Epithelial cell of proximal tubule (primary cell): ENCODE measurements around the gene PEX11B. TPM values are rescaled to one million over a fixed set of nuclear protein-coding genes. Genes with fewer than 3 reads are reported as not detected.

ENCODE experiments used
- DNase-seq: peaks from one replicate; pipeline ENCODE4 v3.0.0-alpha.2; 2011; ENCODE audit warnings: low read depth
- H3K4me3 ChIP-seq: 2 replicates; pipeline ENCODE4 v1.5.1; 2011; ENCODE audit warnings: low read depth, mild to moderate bottlenecking, low read length
- total RNA-seq: library from RNA; depleted of rRNA; stranded (reverse); fragments of >200 nt; gene quantifications from 2 replicates; pipeline ENCODE4 v1.2.3, GENCODE V29; 2015
- TF ChIP-seq, protein P1 (sequence below): conservative IDR thresholded peaks from 2 replicates; pipeline ENCODE4 v1.5.1; 2012; ENCODE audit warnings: low read depth, mild to moderate bottlenecking, low read length

The PEX11B gene
- total RNA-seq, 1 donor from 2014 or later = 24.7 TPM

DNA sequence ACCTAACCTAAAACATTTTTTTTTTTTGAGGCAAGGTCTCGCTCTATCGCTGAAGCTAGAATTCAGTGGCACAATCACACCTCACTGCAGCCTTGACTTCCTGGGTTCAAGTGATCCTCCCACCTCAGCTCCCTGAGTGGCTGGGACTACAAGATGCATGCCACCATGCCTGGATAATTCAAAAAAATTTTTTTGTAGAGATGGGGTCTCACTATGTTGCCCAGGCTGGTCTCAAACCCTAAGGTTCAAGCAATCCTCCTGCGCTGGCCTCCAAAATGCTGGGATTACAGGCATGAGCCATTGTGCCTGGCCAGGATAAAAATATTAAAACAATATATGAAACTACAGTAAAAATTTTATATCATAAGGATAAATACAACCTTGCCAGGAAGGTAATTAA is 34.4 kb upstream of the PEX11B start:
- no peak overlapping the region for H3K4me3 ChIP-seq
- TF ChIP-seq, protein P1, sequence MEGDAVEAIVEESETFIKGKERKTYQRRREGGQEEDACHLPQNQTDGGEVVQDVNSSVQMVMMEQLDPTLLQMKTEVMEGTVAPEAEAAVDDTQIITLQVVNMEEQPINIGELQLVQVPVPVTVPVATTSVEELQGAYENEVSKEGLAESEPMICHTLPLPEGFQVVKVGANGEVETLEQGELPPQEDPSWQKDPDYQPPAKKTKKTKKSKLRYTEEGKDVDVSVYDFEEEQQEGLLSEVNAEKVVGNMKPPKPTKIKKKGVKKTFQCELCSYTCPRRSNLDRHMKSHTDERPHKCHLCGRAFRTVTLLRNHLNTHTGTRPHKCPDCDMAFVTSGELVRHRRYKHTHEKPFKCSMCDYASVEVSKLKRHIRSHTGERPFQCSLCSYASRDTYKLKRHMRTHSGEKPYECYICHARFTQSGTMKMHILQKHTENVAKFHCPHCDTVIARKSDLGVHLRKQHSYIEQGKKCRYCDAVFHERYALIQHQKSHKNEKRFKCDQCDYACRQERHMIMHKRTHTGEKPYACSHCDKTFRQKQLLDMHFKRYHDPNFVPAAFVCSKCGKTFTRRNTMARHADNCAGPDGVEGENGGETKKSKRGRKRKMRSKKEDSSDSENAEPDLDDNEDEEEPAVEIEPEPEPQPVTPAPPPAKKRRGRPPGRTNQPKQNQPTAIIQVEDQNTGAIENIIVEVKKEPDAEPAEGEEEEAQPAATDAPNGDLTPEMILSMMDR = no peak
- no peak for DNase-seq

DNA sequence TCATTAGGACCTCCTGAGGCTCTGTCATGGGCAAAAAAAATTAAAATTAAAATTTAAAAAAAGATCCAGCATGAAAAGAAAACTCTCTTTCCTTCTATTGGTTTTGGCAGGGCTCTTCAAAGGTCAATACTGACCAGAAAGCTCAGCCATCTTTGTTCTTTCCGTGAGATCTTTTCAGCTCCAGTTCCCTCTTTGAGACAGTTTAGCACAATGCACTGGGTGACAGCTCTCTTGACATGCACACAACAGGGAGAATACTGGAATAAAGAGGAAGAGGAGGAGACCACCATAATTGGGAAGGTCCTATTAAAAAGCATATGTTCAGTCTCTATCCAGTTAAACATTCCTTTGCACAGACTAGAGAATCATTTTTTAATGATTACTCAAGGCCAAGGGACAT is 33.0 kb upstream of the PEX11B start:
- TF ChIP-seq, protein P1 = no peak
- DNase-seq = no peak

DNA sequence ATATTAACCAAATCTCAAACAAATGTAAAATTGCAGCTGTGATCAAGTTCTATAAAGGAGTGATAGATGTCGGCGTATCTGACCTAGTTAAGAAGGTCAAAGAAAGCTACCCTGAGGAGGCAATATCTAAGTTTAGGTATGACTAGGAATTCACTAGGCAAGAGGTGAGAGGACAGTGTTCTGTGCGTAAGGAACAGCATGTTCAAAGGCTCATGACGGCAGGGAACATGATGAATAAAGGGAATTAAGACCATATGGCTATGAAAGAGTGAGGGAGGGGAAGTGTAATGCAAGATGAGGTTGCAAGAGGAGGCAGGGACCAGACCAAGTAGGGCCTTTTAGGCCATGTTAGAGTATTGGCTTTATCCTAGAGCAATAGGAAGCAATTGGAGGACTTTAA is 30.7 kb upstream of the PEX11B start:
- H3K4me3 ChIP-seq = no peak overlapping the region
- DNase-seq = no peak
- TF ChIP-seq, protein P1 = no peak

More for the DNA sequence above, 33.0 kb upstream of the PEX11B start:
- H3K4me3 ChIP-seq = no peak overlapping the region

DNA sequence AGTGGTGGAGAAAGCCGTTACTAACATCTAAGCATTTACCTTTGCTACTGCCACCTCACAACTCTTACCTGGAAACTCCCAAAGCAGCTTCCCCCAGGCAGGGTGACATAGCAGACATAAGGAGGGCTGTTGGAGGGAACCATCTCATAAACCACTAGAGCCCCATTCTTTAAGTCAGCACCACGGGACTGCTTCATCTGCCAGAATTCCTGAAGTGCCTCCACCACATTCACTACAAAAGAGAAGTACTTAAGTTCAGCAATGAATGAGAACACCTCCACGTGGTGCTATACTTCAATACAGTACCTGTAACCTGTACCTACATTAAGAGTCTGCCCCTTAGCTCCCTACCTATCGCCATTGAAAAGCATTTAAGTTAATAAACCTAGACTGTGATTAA is 29.0 kb upstream of the PEX11B start:
- no peak for DNase-seq
- H3K4me3 ChIP-seq = no peak overlapping the region
- TF ChIP-seq, protein P1 = no peak

DNA sequence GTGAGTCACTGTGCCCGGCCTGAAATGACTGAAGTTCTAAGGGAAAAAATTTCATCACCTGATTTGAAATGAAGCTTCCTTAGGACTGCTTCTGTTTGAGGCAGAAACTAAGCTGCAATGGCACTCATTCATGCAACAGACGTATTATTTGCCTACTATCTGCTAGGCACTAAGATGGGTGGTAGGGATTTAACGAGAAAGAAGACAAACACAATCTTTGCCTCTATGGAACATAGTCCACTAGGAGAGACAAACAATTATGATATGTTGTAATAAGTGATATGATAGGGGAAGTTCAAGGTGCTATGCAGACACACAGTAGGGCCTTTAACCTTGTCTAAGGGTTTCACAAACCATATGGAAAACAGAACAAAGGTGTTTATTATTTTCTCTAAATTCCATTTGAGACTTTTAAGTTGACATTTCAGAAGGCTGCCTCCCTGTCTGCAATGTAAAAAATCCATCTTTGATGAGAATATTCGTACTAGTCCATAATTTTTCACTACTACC is 28.0 kb upstream of the PEX11B start:
- no peak for DNase-seq
- H3K4me3 ChIP-seq = no peak overlapping the region
- TF ChIP-seq, protein P1 = no peak

DNA sequence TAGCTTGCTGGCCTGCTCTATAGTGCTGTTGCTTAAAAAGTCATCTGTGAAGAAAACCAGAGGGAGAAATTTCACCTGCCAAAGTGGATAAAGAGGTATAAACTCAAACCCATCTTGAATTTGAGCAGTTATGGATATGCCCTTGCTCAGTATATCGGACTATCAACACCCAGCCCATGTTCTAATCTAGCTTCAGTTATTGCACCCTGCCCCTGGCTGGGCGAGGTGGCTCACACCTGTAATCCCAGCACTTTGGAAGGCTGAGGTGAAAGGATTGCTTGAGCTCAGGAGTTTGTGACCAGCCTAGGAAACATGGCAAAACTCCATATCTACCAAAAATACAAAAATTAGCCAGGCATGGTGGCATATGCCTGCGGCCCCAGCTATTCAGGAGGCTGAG is 26.0 kb upstream of the PEX11B start:
- no peak overlapping the region for H3K4me3 ChIP-seq
- TF ChIP-seq, protein P1 = no peak
- DNase-seq = no peak

DNA sequence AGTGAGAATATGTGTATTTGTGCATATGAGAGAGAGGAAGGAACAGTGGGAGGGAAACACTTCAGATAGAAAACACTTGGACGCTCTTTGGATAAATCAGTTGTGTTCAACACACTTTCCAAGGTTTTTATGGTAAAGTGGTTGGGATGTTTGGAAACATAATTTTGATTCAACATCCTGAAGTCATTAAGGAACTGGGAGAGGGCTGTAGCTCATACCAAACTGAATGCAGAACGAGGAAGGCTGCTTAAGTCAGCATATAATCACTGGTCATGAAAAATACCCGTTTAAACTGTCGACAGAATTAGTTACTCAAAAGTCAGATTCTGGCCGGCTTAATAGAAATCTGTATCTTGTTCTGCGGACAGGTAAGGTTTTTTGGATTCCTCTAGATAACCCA is 24.4 kb upstream of the PEX11B start:
- no peak for DNase-seq
- no peak overlapping the region for H3K4me3 ChIP-seq
- TF ChIP-seq, protein P1 = no peak
